Esophagus muscularis mucosa (tissue), 4 donors: Measurements from ENCODE around the gene GPRIN3.
"Not testable (repeated sequence)": the region's sequence is repeated elsewhere in the genome, so short reads cannot be mapped to it uniquely, and the experiment has no call there.

Experiments used
- EP300 ChIP-seq: sonication (generic); formaldehyde crosslinking; IDR thresholded peaks from one replicate; pipeline ENCODE4 v1.6.1; 2017; ENCODE audit warnings: antibody characterized with exemption
- POLR2A ChIP-seq: fragments of 450-650 bp; IDR thresholded peaks from one replicate; pipeline ENCODE4 v1.6.1; 2017; ENCODE audit warnings: antibody characterized with exemption, moderate library complexity, mild to moderate bottlenecking, low read depth
- POLR2AphosphoS5 ChIP-seq, 2 donors: sonication (generic); formaldehyde crosslinking; IDR thresholded peaks; one replicate each; pipeline ENCODE4 v1.6.1; 2017; ENCODE audit warnings: antibody characterized with exemption in 2 of 2
- TF ChIP-seq, protein P1 (sequence below), 3 experiments: fragments of 200-600 bp in 2 of 3; fragments of 450-650 bp in 1 of 3; sonication (generic) in 2 of 3; IDR thresholded peaks; one replicate each; pipeline ENCODE4 v1.5.1; 2017 to 2019; ENCODE audit warnings: antibody characterized with exemption in 3 of 3, mild to moderate bottlenecking in 2 of 3, moderate library complexity in 1 of 3

DNA sequence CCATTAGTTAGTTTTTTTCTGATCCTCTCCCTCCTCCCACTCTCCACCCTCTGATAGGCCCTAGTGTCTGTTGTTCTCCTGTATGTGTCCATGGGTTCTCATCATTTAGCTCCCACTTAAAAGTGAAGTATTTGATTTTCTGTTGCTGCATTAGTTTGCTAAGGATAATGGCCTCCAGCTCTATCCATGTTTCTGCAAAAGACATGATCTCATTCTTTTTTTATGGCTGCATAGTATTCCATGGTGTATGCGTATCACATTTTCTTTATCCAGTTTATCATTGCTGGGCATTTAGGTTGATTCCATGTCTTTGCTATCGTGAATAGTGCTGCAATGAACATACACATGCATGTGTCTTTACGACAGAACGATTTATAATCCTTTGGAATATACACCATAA is 53.3 kb downstream of the GPRIN3 start:
- TF ChIP-seq EP300; POLR2A; POLR2AphosphoS5 (IDR thresholded peaks at IDR 0.05): not testable (repeated sequence)
- TF ChIP-seq, protein P1, sequence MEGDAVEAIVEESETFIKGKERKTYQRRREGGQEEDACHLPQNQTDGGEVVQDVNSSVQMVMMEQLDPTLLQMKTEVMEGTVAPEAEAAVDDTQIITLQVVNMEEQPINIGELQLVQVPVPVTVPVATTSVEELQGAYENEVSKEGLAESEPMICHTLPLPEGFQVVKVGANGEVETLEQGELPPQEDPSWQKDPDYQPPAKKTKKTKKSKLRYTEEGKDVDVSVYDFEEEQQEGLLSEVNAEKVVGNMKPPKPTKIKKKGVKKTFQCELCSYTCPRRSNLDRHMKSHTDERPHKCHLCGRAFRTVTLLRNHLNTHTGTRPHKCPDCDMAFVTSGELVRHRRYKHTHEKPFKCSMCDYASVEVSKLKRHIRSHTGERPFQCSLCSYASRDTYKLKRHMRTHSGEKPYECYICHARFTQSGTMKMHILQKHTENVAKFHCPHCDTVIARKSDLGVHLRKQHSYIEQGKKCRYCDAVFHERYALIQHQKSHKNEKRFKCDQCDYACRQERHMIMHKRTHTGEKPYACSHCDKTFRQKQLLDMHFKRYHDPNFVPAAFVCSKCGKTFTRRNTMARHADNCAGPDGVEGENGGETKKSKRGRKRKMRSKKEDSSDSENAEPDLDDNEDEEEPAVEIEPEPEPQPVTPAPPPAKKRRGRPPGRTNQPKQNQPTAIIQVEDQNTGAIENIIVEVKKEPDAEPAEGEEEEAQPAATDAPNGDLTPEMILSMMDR (IDR thresholded peaks at IDR 0.05): not testable (repeated sequence)
